Panc1 (cell line): ENCODE measurements around the gene PTPRF. TPM values are rescaled to one million over a fixed set of nuclear protein-coding genes. Genes with fewer than 3 reads are reported as not detected.

ENCODE experiments used
- ATAC-seq: fragments of 200-7000 bp; cut with Tn5 transposase; 2 replicates; pipeline ENCODE4 v1.9.1; 2020; ENCODE audit warnings: mild to moderate bottlenecking, moderate library complexity
- BruUV-seq: library from RNA; stranded (reverse); fragments of 400-500 nt; replicated peaks from 2 replicates; lab custom pipeline; 2021; lab: Mats Ljungman, UMichigan
- CTCF ChIA-PET: fragments of 300-600 bp; sonication (Branson Sonifier 250); formaldehyde crosslinking; loops from one replicate; lab custom pipeline; 2022; ENCODE audit warnings: antibody characterized with exemption; lab: Charles Lee
- POLR2A ChIA-PET: fragments of 300-600 bp; sonication (Branson Sonifier 250); formaldehyde crosslinking; loops from one replicate; lab custom pipeline; 2022; ENCODE audit warnings: antibody characterized with exemption; lab: Charles Lee
- DNase-seq: peaks from one replicate; pipeline ENCODE4 v3.0.0-alpha.2; 2010; ENCODE audit warnings: low read depth, low spot score
- H3K27ac ChIP-seq: 2 replicates; pipeline ENCODE4 v1.5.1; 2011; ENCODE audit warnings: mild to moderate bottlenecking, low read length, inconsistent platforms
- H3K27me3 ChIP-seq: fragments of 200-500 bp; sonication (Bioruptor generic); 2 replicates; pipeline ENCODE4 v1.6.0; 2014; ENCODE audit warnings: low read length, inconsistent platforms; ENCODE audit not compliant: control insufficient read depth, insufficient read depth
- H3K36me3 ChIP-seq: fragments of 200-500 bp; sonication (Bioruptor generic); 2 replicates; pipeline ENCODE4 v1.5.1; 2014; ENCODE audit warnings: inconsistent platforms, mild to moderate bottlenecking, low read length, moderate library complexity; ENCODE audit not compliant: control insufficient read depth, insufficient read depth
- H3K4me1 ChIP-seq: 2 replicates; pipeline ENCODE4 v1.5.1; 2011; ENCODE audit warnings: inconsistent platforms, mild to moderate bottlenecking, low read length, moderate library complexity; ENCODE audit not compliant: control insufficient read depth, insufficient read depth
- H3K4me3 ChIP-seq, 2 experiments: 2 replicates each; pipeline ENCODE4 v1.5.1; 2011 to 2012; ENCODE audit warnings: low read depth in 2 of 2, low read length in 2 of 2, mild to moderate bottlenecking in 2 of 2, inconsistent platforms in 1 of 2, moderate library complexity in 1 of 2
- H3K9me3 ChIP-seq: fragments of 200-500 bp; sonication (Bioruptor generic); 2 replicates; pipeline ENCODE4 v1.5.1; 2014; ENCODE audit warnings: low read depth, mild to moderate bottlenecking, inconsistent platforms, low read length, moderate library complexity; ENCODE audit not compliant: control insufficient read depth, insufficient read depth
- POLR2AphosphoS5 ChIP-seq: IDR thresholded peaks from 2 replicates; pipeline ENCODE4 v1.6.1; 2012; ENCODE audit warnings: mild to moderate bottlenecking, low read depth, low read length, moderate library complexity
- SIN3A ChIP-seq: IDR thresholded peaks from 2 replicates; pipeline ENCODE4 v1.6.1; 2012; ENCODE audit warnings: low read depth, mild to moderate bottlenecking, low read length, moderate library complexity, borderline replicate concordance; ENCODE audit not compliant: insufficient read depth
- TCF7L2 ChIP-seq: IDR thresholded peaks from 2 replicates; pipeline ENCODE4 v1.6.1; 2011; ENCODE audit warnings: mild to moderate bottlenecking, low read depth, low read length, inconsistent platforms
- in situ Hi-C: cut with HindIII; loops from 2 replicates; pipeline ENCODE4 v1.10.0; 2016; ENCODE audit warnings: low sequenced_read_pairs, low pct_unique_long_range_greater_than_20kb
- intact Hi-C: fragments of 100-400 bp; cut with micrococcal nuclease; formaldehyde crosslinking; loops from one replicate; pipeline ENCODE4 v1.10.0; 2022; ENCODE audit not compliant: unreplicated experiment
- total RNA-seq: library from RNA; stranded (reverse); gene quantifications from one replicate; pipeline ENCODE4 v1.2.1, GENCODE V29; 2021; ENCODE audit not compliant: unreplicated experiment
- TF ChIP-seq, protein P1 (sequence below): fragments of 450-650 bp; IDR thresholded peaks from 2 replicates; pipeline ENCODE4 v1.5.1; 2017; ENCODE audit warnings: mild to moderate bottlenecking
- TF ChIP-seq, protein P2 (sequence below), 2 experiments: IDR thresholded peaks; 2 replicates each; pipeline ENCODE4 v1.6.1; 2011 to 2012; ENCODE audit warnings: low read depth in 2 of 2, control low read depth in 1 of 2, low read length in 1 of 2, mild to moderate bottlenecking in 1 of 2, moderate library complexity in 1 of 2; ENCODE audit not compliant: insufficient read depth in 1 of 2

Gene PTPRF
- total RNA-seq, 1 experiment from 2014 or later = 77.5 TPM

DNA sequence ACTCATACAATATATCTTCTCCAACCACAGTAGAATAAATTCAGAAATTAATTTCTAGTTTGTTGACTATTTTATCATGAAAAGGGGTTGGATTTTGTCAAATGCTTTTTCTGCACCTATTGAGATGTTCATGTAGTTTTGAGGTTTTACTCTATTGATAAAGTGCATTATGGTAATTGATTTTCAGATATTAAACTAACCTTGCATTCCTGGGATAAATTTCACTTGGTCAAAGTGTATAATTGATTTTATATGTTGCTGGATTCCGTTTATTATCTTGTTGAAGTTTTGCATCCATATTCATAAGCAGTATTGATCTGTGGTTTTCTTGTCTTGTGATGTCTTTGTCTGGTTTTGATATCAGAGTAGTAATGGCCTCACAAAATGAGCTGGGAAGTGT lies 42.5 kb upstream of the PTPRF start:
- POLR2A ChIA-PET = no interaction called here
- no peak for DNase-seq

DNA sequence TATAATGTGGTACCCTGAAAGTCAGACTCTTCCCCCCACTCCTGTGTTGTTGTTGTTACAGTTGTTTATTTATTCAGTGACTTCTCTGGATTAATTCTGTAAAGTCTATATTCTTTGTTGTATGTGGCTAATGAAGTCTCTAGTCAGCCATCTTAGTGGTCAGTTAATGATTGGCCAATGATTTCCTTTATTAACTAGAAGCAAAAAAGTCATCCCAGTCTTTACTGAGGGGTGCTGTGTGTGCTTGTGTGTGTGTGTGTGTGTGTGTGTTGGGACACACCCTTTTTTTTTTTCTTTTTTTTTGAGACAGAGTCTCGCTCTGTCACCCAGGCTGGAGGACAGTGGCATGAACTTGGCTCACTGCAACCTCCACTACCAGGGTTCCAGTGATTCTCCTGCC lies 39.6 kb upstream of the PTPRF start:
- in situ Hi-C loops = no loop called here
- intact Hi-C loops = no loop called here
- no peak for ATAC-seq
- TF ChIP-seq, protein P1, sequence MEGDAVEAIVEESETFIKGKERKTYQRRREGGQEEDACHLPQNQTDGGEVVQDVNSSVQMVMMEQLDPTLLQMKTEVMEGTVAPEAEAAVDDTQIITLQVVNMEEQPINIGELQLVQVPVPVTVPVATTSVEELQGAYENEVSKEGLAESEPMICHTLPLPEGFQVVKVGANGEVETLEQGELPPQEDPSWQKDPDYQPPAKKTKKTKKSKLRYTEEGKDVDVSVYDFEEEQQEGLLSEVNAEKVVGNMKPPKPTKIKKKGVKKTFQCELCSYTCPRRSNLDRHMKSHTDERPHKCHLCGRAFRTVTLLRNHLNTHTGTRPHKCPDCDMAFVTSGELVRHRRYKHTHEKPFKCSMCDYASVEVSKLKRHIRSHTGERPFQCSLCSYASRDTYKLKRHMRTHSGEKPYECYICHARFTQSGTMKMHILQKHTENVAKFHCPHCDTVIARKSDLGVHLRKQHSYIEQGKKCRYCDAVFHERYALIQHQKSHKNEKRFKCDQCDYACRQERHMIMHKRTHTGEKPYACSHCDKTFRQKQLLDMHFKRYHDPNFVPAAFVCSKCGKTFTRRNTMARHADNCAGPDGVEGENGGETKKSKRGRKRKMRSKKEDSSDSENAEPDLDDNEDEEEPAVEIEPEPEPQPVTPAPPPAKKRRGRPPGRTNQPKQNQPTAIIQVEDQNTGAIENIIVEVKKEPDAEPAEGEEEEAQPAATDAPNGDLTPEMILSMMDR = no peak
- TF ChIP-seq TCF7L2 (no peak), SIN3A (no peak), POLR2AphosphoS5 (no peak)
- TF ChIP-seq, protein P2, sequence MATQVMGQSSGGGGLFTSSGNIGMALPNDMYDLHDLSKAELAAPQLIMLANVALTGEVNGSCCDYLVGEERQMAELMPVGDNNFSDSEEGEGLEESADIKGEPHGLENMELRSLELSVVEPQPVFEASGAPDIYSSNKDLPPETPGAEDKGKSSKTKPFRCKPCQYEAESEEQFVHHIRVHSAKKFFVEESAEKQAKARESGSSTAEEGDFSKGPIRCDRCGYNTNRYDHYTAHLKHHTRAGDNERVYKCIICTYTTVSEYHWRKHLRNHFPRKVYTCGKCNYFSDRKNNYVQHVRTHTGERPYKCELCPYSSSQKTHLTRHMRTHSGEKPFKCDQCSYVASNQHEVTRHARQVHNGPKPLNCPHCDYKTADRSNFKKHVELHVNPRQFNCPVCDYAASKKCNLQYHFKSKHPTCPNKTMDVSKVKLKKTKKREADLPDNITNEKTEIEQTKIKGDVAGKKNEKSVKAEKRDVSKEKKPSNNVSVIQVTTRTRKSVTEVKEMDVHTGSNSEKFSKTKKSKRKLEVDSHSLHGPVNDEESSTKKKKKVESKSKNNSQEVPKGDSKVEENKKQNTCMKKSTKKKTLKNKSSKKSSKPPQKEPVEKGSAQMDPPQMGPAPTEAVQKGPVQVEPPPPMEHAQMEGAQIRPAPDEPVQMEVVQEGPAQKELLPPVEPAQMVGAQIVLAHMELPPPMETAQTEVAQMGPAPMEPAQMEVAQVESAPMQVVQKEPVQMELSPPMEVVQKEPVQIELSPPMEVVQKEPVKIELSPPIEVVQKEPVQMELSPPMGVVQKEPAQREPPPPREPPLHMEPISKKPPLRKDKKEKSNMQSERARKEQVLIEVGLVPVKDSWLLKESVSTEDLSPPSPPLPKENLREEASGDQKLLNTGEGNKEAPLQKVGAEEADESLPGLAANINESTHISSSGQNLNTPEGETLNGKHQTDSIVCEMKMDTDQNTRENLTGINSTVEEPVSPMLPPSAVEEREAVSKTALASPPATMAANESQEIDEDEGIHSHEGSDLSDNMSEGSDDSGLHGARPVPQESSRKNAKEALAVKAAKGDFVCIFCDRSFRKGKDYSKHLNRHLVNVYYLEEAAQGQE (IDR thresholded peaks at IDR 0.05; ENCODE audit: insufficient read depth in 1 of 2, low read depth in 2 of 2, low read length in 1 of 2) = no peak
- POLR2A ChIA-PET = no interaction called here
- Histone ChIP-seq H3K4me3 (no peak overlapping the region), H3K27ac (no peak overlapping the region), H3K27me3 (no peaks in the 10 kb centered on the region), H3K36me3 (no peaks in the 10 kb centered on the region), H3K9me3 (peaks cover 10% of the 10 kb centered on the region; the same call in 1 of the 2 replicates), H3K4me1 (peaks cover 9% of the 10 kb centered on the region)
- no peak for DNase-seq
- CTCF ChIA-PET = no interaction called here
- no TSS peak for BruUV-seq

More for the DNA sequence above, 42.5 kb upstream of the PTPRF start:
- TF ChIP-seq TCF7L2 (no peak), POLR2AphosphoS5 (no peak), SIN3A (no peak)
- TF ChIP-seq, protein P1 = no peak
- TF ChIP-seq, protein P2 (IDR thresholded peaks at IDR 0.05; ENCODE audit: insufficient read depth in 1 of 2, low read depth in 2 of 2, low read length in 1 of 2) = no peak
- H3K27ac ChIP-seq = no peak overlapping the region
- H3K4me1 ChIP-seq = 0 out of 2 replicates have a peak, but pooled peaks cover under 1% of the 10 kb centered on the region
- peaks cover 10% of the 10 kb centered on the region; the same call in 1 of the 2 replicates for H3K9me3 ChIP-seq
- CTCF ChIA-PET = no interaction called here
- no peak overlapping the region for H3K4me3 ChIP-seq
- no peaks in the 10 kb centered on the region for H3K27me3 ChIP-seq
- no peaks in the 10 kb centered on the region for H3K36me3 ChIP-seq
- in situ Hi-C loops = no loop called here
- intact Hi-C loops = no loop called here
- ATAC-seq = no peak
- no TSS peak for BruUV-seq
